CD4-positive, alpha-beta T cell treated with Interleukin-6 at 100 ng/mL for 8 hours (primary cell): Measurements from ENCODE around the gene MOV10.

Experiments
- DNase-seq: peaks from one replicate; pipeline ENCODE4 v3.0.0-alpha.2; 2020; ENCODE audit warnings: mixed read lengths, low spot score

Gene MOV10

DNA sequence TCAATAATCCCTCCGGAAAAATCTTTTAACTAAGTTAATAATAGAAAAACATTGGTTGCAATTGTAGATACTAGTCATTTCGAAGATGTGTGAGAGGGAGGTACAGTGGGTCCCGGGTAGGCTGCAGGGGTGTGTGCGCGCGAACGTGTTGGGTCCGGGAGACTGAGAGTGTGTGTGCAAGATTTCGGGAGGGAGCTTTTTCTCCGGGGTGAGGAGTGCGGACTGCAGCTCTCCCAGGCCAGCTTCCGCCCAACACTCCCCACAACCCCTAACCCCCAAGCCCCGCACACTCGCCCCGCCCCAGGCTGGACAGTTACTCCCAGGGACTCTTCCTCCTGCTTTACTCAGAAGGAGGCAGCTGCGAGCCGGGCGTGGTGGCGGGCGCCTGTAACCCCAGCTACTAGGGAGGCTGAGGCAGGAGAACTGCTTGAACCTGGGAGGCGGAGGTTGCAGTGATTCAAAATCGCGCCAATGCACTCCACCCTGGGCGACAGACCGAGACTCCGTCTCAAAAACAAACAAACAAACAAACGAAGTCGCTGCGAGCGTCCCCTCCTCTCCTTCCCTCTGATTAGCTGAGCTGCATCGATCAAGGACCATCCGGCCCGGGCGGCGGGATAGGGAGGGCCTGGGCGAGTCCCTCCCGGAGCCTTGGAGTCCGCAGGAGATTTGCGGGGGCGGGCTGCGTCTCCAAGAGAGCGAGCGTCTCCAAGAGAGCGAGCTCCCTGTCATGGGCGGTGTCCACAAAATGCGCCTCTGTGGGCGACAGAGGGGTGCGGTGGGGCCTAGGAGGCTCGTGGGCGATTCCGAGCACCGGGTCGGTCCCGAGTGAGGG, 68.9 kb downstream of the MOV10 start:
- no peak for DNase-seq

DNA sequence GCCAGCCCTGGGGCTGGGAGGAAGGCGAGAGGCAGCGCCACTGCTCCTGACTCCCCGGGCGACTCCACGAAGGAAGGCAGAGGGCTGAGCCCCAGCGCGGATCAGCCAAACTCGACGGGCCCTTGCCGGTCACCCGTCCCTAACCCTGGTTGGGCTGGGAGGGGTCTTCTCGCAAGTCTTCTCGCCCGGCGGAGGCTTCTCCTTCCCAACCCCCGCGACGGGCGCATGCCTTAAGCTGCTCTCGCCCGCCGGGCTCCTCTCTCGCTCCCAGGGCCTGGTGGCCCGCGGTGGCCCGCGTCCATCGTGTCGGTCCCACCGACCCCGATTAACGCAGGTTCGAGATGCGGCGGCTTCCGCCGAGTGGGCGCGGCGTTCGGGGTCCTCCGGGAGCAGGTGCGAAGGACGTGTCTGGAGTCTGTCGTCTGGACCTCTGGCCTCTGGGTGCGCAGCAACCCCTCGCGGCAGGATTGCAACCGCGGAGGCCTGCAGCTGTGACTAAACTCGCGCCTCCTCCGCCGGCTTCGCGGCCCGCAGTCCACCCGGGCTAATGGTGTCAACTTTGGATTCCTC, 69.6 kb downstream of the MOV10 start:
- no peak for DNase-seq

DNA sequence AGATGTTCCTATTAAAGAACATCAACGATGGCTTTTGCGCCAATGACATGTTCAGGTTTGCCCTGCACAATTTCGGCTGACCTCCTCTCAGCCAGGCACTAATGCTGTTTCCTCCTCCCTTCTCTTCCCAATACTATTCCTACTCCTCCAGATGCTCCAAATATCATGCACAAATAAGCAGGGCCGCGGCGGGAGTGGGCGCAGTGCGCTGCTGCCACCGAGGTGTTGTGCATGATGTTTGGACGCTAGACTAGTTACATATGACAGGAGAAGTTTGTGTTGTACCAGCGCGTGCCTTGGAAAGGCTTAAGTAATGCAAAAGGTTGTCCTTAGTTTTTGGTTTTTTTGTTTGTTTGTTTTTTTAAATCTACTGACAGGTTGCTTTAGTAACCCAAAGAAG, 73.9 kb downstream of the MOV10 start:
- DNase-seq: no peak
